ENCODE data around the gene TMEM98.
A peak's percentile ranks its signal among the peaks of the same experiment; 100 is the strongest.
"Not testable (repeated sequence)": the region's sequence is repeated elsewhere in the genome, so short reads cannot be mapped to it uniquely, and the experiment has no call there.

Gene TMEM98, protein sequence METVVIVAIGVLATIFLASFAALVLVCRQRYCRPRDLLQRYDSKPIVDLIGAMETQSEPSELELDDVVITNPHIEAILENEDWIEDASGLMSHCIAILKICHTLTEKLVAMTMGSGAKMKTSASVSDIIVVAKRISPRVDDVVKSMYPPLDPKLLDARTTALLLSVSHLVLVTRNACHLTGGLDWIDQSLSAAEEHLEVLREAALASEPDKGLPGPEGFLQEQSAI

GRCh38 chr17:32927724-32928585 lies at the start of gene TMEM98:
Gene TMEM98, plus strand, starts transcription at chr17:32928153. Its CDS starts 3,376 bp downstream, at chr17:32931529.
- no peak for TF ChIP-seq CTCF (IDR thresholded peaks at IDR 0.05; ENCODE audit: insufficient read depth, low read depth, low read length, missing control alignments)
- H3K4me3 ChIP-seq (ENCODE audit: low read length), result peak within 1 kb of the TSS; percentile 67
- no peak for DNase-seq (ENCODE audit: low read depth)

GRCh38 chr17:32878211-32878610 lies 49.7 kb upstream of the TMEM98 start:
- DNase-seq (ENCODE audit: low read depth), result peak; percentile 67
- no peak for TF ChIP-seq CTCF (IDR thresholded peaks at IDR 0.05; ENCODE audit: insufficient read depth, low read depth, low read length, missing control alignments)
- no peak overlapping the region for H3K4me3 ChIP-seq (ENCODE audit: low read length)

DNA sequence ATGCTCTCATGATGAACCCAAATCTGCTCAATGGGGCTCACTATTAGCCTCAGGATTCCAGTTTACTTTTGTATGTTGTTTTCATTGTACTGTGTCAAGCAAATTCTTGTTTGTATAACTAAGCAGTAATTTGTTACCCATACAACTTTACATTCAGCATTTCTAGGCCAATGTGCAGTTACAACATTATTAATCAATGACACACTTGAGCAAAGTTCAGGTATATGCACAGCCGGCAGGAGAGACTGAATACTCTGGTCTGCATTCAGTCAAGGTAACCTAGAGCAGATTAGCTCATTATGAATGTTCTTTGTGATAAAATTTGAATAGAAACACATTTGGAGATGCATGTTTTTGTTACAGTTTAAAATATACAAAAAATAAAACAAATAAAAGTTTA lies 48.8 kb upstream of the TMEM98 start:
- no peak for DNase-seq (ENCODE audit: low read depth)
- TF ChIP-seq CTCF (IDR thresholded peaks at IDR 0.05; ENCODE audit: insufficient read depth, low read depth, low read length, missing control alignments), result no peak
- no peak overlapping the region for H3K4me3 ChIP-seq (ENCODE audit: low read length)

- no peak for TF ChIP-seq CTCF (IDR thresholded peaks at IDR 0.05; ENCODE audit: insufficient read depth, low read depth, low read length, missing control alignments)
- no peak for DNase-seq (ENCODE audit: low read depth)
- no peak overlapping the region for H3K4me3 ChIP-seq (ENCODE audit: low read length)
Observed at GRCh38 chr17:32880671-32881453, 47.1 kb upstream of the TMEM98 start.

GRCh38 chr17:32882029-32882428 lies 45.9 kb upstream of the TMEM98 start:
- no peak for DNase-seq (ENCODE audit: low read depth)
- TF ChIP-seq CTCF (IDR thresholded peaks at IDR 0.05; ENCODE audit: insufficient read depth, low read depth, low read length, missing control alignments), result no peak
- no peak overlapping the region for H3K4me3 ChIP-seq (ENCODE audit: low read length)

DNA sequence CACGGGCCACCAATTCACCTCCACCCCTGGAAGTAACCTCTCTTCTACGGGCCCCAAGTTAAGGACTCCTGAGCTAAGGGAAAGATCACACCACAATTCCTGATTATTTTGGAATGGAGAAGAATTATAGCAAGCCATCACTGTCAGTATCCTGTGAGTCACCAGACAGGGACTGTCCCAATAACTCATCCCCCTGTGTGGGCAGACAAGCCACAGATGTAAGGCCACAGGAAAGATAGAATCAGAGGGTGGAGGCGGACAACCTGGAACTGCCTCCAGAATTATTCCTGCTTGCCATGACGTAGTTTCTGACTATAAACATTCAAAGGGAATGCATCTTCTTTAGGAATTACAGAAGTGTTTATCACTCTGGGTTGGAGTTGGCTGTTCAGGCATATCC lies 45.2 kb upstream of the TMEM98 start:
- peak; percentile 64 for DNase-seq (ENCODE audit: low read depth)
- TF ChIP-seq CTCF (IDR thresholded peaks at IDR 0.05; ENCODE audit: insufficient read depth, low read depth, low read length, missing control alignments), result no peak
- H3K4me3 ChIP-seq (ENCODE audit: low read length), result no peak overlapping the region

DNA sequence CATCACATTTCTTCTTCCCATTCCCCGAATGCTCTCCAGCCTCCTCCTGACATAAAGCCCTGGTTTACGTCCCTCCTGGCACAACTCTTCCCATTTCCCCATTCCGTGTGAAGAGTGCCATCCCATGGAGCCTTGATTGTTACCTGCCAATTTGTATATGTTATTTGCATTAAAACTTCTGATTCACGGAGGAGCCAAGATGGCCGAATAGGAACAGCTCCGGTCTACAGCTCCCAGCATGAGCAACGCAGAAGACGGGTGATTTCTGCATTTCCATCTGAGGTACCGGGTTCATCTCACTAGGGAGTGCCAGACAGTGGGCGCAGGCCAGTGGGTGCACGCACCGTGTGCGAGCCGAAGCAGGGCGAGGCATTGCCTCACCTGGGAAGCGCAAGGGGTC lies 41.0 kb upstream of the TMEM98 start:
- DNase-seq (ENCODE audit: low read depth); H3K4me3 ChIP-seq (ENCODE audit: low read length): not testable (repeated sequence)

DNA sequence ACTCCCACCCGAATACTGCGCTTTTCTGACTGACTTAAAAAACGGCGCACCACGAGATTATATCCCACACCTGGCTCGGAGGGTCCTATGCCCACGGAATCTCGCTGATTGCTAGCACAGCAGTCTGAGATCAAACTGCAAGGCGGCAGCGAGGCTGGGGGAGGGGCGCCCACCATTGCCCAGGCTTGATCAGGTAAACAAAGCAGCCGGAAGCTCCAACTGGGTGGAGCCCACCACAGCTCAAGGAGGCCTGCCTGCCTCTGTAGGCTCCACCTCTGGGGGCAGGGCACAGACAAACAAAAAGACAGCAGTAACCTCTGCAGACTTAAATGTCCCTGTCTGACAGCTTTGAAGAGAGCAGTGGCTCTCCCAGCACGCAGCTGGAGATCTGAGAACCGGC lies 40.5 kb upstream of the TMEM98 start:
- DNase-seq (ENCODE audit: low read depth); H3K4me3 ChIP-seq (ENCODE audit: low read length): not testable (repeated sequence)
